ENCODE measurements around the gene RAB9A.
A peak's percentile ranks its signal among the peaks of the same experiment; 100 is the strongest.
"Not testable (repeated sequence)": the region's sequence is repeated elsewhere in the genome, so short reads cannot be mapped to it uniquely, and the experiment has no call there.

RAB9A gene

DNA sequence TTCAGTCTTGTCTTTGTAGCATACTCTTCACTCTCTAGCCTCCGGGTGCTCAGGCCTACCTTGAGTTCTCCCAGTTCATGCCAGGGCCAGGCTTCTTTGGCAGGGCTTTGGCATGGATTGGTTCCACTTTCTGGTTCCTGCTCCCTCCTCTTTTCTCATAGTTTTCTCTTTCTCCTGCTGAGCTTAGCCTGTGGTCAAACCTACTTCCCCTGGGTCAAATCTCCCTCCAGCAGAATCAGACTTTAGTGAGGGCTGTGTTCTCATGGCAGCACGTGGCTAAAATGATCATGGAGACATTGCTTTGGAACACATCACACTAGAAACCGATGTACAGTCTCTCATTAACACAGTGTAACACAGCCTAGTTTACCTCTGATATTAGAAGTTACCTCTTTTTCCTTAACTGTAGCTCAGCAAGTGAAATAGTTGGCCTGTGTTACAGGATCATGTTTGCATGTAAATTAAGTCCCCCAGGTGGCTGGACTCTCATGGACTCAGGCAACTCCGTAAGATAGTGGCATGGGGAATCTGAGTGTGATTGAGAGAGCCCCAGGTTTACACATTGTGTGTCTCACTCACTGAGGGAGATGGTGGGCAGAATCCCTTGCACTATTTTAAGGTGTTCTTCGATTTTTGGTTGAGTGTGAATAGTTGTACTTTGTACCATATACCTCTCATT is 13.3 kb downstream of the RAB9A start:
- DNase-seq (ENCODE audit: low read depth) = no peak

DNA sequence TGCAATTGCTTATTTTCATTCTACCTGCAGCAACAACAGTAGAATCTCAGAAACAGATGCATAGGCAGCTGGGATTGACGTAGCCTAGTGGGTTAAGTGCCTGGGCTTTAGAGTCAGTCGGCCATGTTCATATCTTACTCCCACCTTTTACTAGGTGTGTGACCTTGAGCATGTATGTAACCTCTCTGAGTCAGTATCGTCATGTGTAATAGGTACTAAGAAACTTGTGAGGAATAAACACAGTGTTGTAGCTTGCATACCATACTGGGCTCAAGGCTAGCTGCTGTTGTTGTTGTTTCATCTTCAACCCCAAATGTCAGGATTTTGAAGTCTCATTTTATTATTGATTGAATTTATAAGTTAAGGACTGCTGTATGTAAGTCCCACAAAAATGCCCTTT is 14.2 kb downstream of the RAB9A start:
- no peak for DNase-seq (ENCODE audit: low read depth)

DNA sequence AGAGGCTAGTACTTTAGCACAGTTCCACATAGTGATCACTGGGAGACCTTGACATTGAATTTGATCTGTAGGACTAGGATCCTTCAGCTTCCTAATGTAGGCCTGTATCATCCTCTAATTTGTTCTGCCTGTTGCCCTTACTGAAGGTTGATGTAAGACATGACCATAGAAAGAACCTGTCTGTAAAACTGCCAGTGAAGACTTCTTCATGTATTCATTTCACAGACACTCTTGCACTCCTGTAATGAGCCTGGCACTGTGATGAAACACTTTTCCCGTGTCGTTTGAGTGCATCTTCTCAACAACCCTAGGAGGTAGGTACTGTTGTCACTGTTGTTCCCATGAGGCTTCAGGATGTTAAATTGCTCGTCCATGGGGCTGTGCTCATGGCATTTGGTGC is 14.7 kb downstream of the RAB9A start:
- DNase-seq (ENCODE audit: low read depth) = no peak

DNA sequence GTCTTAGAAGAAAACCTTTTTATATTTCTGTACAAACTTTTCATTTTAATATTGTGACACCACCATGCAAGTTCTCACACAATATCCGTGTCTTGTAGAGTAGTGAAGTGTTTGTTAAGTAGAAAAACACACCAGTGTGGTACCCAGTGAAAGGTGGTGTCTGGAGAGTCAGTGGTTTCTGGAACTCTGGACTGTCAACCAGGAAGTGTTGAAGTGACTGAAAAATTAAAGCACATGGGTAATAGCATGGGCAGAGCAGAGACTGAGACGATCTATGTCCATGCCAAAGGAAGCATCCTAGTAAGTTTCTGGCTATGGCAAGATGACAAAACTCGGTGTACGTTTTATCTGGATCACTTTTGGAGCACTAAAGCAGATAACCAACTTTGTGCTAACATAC is 22.2 kb downstream of the RAB9A start:
- DNase-seq (ENCODE audit: low read depth) = no peak

DNA sequence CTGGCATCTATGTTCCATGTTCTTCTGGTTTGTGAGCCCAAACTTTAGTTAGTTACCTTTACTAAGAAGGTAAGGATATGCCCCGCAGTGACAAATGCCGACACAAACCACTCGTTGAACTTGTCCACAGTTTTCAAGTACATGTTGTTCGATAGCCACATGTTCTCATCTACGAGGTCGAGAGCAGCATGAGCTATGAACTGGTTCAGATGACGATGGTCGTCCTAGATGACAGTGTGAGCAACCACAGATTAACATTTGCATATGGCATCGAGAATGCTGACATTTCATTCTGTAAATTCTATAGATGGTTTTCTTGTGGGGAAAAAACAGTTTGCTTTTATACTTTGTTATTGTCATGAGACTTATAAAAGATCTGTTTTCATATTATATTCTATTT is 27.5 kb downstream of the RAB9A start:
- DNase-seq (ENCODE audit: low read depth) = no peak

DNA sequence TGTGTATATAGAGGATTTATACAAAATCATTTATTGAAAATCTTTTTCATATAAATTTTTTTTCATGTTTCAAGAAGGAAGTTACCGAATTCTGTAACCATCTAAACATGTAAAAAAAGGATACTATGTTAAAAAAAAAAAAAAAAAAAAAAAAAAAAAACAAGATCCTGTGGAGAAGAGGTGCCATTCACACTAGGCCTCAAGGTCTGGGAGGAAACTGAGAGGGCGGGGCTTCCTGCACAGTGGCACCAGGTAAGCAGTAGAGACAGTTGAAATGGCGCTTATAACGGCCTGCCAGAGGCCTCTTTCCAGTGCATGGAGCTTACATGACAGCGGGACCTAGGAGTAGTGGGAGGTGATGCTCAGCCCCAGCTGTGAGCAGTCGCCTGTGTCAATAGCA is 28.0 kb downstream of the RAB9A start:
- no peak for DNase-seq (ENCODE audit: low read depth)

DNA sequence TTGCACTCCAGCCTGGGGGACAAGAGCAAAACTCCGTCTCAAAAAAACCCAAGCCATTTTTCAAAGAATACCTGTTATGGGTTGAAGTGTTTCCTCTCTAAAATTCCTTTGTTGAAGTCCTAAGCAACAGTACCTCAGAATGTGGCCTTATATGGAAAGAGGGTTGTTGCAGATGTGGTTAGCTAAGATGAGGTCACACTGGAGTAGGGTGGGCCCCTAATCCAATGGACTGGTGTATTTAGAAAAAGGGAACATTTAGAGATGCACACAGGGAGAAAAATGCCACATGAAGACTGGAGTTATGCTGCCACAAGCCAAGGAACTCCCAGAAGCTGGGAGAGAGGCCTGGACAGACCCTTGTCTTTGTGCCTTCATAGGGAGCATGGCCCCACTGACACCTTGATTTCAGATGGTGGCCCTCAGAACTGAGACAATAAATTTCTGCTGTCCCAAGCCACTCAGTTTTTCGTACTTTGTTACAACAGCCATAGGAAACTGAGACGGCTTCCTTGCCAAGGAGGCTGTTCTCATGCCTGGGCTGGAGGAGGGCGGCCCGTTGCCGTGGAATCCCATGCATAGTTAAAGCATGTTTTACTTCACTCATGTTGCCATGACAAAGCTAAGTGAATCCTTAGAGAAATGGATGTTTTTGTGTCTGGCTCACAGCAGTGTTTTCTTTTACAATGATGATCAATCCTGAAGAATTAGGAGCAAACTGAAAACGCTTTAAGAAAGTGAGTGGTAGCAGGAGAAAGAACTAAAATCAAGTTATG is 29.0 kb downstream of the RAB9A start:
- no peak for DNase-seq (ENCODE audit: low read depth)

DNA sequence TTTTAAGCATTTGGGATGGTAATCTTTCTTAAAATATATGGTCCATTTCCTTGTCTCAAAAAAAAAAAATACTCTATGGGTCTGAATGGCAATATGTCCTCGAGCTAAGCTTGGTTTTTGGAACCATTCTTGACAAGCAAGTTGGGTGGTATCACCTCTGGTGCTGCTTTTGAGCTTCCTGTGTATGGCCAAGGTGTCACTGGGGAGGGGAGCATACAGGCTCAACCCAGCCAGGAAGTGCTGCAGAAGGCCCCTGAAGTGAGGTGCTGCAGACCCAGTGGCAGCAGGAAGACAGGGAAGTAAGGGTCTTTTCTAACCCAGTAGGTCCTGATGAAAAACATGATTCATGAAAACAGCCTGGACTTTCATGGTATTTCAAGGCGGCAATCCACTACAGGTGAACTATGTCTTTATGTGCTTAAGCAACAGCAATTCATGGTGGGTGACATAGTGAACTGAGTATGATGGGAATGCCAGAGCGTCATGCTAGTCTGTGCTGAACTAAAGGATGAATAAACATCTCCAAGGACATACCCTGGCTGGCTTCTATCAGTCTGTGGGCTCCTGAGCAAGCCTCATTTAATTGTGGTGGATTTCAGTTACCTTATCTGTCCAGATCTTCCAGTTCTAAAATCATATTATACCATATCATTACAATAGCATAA is 30.4 kb downstream of the RAB9A start:
- no peak for DNase-seq (ENCODE audit: low read depth)

DNA sequence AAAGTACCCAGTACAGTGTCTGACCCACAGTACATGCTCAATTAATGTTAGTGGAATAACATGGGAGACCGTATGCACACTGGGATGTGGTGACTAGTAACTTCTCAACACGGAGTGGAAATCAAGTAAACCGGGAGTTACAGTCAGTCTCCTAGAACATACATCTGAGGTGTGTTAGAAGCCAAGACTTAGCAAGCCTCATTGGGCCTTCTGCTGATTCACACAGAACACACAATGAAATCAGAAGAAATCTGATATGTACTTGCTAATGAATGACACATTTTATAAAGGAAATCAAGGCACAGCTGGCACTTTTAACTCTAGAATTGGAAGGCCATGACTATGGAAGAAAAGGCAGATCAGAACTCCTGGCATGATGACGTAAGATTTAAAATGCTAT is 32.4 kb downstream of the RAB9A start:
- no peak for DNase-seq (ENCODE audit: low read depth)

DNA sequence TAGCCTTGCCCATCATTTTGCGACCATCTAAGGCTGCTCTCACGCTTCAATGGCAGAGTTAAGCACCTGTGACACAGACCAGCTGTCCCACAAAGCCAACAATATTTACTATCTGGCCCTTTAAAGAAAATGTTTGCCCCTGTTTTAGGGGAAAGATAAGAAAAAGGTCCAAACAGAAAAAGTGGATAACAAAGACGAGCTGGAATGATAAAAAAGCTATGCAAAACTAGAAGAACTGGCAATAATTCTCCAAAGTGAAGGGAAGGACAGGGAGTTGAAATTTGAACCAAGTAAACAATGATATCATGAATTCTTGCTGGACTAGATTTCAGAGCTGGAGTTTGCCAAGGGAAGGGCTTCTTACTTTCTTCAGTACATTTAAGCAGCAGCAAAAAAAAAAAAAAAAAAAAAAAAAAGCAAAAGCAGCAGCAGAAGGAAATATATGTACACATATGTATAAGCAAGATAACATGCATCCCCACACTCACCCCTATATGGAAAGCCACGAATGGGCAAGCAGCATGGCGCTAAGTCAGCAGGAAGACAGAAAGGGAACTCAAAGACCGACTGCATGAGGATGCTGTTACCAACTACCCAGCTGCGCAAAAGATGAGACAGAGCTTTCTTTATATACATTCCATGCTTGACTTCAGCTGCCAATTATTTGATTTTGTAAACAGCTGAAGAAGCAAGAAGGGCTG is 33.0 kb downstream of the RAB9A start:
- no peak for DNase-seq (ENCODE audit: low read depth)

DNA sequence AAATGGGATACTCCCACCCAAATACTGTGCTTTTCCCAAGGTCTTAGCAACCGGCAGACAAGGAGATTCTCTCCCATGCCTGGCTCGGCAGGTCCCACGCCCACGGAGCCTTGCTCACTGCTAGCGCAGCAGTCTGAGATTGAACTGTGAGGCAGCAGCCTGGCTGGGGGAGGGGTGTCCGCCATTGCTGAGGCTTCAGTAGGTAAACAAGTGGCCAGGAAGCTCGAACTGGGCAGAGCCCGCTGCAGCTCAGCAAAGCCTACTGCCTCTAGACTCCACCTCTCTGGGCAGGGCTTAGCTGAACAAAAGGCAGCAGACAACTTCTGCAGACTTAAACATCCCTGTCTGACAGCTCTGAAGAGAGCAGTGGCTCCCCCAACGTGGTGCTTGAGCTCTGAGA is 36.0 kb downstream of the RAB9A start:
- not testable (repeated sequence) for DNase-seq (ENCODE audit: low read depth)

DNA sequence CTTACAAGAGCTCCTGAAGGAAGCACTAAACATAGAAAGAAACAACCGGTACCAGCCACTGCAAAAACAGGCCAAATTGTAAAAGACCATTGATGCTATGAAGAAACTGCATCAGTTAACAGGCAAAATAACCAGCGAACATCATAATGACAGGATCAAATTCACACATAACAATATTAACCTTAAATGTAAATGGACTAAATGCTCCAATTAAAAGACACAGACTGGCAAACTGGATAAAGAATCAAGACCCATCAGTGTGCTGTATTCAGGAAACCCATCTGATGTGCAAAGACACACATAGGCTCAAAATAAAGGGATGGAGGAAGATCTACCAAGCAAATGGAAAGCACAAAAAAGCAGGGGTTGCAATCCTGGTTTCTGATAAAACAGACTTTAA is 37.7 kb downstream of the RAB9A start:
- not testable (repeated sequence) for DNase-seq (ENCODE audit: low read depth)

DNA sequence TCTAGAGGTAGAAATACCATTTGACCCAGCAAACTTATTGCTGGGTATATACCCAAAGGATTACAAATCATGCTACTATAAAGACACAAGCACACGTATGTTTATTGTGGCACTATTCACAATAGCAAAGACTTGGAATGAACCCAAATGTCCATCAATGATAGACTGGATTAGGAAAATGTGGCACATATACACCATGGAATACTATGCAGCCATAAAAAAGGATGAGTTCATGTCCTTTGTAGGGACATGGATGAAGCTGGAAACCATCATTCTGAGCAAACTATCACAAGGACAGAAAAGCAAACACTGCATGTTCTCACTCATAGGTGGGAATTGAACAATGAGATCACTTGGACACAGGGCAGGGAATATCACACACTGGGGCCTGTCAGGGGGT is 41.6 kb downstream of the RAB9A start:
- DNase-seq (ENCODE audit: low read depth) = not testable (repeated sequence)

DNA sequence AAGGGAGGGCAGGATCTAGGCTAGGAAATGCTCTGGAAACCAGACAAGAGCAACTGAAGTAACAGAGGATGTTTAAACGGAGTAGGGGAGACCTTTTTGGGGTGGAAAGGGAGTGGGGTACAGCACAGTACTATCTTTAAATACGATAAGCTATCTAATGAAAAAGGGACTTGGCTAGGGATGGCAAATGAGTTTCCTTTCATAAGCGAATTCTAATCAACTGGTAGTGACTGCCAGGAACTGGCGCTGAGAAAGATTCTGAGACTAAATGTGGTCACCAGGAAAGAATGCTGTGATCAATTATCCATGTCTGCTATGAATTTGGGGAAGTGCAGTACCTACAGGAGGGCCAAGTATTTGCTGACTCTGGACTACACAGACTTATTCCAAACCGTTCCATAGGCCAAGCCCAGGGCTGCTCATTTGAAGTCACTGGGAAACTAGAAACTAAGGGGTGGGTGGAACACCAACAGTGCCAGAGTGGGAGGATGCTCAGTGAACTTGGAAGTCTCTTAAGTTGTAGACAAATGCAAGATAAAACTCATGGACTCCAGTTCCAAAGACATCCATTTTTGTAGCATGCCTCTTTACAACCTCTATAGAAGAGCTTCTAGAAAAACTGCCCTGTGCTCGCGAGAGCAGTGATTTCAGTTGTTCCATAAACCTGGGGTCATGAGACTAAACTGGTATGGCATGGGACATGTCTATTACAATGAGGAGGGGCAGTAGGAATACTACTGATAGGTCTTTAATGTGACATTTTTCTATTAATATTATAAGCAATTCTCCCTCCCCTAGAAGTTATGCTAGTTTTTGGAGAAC is 43.5 kb downstream of the RAB9A start:
- DNase-seq (ENCODE audit: low read depth) = no peak

DNA sequence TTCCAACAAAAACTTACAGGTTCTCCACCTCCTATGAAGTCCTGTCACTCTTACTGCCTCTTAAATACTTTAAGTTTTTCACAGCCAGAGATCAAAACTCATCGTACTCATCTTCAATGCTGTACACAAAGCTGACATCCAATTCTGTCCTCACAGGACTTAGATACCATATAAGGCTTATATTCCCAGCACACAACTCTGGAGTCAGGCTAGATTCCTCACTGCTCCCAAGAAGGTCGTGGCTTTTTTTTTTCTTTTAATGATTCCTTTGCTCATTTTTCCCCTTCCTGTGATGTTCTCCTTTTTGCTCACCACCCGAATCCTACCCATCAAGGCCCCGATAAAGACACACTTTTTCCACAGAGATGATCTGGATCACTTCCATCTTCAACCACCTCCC is 44.6 kb downstream of the RAB9A start:
- DNase-seq (ENCODE audit: low read depth) = no peak

DNA sequence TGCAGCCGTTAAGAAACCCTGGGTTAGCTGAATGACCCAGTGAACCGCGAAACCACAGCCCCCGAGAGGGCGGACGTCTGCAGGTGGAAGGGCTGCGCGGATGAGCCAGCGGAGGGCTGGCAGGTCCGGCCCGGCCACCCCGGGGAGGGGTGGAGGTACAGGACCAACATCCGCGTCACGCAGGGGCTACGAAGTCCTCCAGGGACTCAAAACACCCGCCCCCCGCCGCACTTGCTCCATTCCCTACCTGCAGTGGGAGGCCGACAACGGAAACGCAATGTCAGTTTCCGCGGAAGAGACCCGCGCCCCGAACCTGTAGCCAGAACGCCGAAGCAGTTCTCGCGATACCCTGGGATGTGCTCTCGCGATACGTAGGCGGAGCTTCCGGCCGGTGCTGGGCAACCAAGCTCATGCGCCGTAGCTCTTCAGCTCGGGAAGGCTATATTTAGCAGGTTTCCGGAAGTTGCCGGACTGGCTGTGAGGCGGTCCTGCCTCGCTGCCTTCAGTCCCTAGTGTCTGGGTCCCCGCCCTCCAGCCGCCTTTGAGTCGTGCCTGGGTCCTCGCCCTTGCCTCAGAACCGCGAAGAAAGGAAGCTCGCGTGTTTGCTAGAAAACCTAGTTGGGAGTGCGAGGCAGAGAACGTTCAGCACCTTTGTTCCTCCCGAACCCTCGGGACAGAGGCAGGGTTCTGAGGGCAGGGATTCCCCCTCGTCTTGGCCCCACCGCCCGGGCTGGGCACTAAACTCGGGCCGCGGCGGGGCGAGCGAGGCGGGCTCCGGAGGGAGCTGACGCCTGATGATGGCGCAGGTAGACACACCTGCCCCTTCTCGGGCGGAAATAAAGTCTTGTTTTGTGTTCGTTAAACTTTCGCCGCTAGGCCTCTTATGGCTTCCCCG is 45.6 kb downstream of the RAB9A start, which contains the start of the genes OFD1 and TRAPPC2:
OFD1 (plus strand) TSS at position 471 of the 895 bp plus-strand sequence; CDS start at position 795, 324 bp downstream.
TRAPPC2 (minus strand) TSS at position 343 of the 895 bp plus-strand sequence. CDS start 14,657 bp downstream, outside the sequence.
- peak; percentile 67 for DNase-seq (ENCODE audit: low read depth)

DNA sequence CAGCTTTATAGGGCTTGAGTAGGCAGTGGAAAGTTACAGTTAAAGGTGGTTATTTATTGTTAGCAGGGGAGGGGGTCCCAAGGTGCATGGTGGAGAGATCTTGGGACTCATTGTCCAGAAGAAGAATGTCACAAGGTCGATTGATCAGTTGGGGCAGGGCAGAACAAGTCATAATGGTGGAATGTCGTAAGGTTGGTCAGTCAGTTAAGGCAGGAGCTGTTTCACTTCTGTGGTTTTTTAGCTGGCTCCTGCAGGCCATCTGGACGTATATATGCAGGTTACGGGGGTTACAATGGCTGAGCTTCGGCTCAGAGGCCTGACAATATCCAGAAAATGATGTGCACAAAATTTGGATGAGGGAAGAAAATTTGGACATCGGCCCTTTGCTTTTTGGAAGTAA is 52.8 kb downstream of the RAB9A start:
- no peak for DNase-seq (ENCODE audit: low read depth)

DNA sequence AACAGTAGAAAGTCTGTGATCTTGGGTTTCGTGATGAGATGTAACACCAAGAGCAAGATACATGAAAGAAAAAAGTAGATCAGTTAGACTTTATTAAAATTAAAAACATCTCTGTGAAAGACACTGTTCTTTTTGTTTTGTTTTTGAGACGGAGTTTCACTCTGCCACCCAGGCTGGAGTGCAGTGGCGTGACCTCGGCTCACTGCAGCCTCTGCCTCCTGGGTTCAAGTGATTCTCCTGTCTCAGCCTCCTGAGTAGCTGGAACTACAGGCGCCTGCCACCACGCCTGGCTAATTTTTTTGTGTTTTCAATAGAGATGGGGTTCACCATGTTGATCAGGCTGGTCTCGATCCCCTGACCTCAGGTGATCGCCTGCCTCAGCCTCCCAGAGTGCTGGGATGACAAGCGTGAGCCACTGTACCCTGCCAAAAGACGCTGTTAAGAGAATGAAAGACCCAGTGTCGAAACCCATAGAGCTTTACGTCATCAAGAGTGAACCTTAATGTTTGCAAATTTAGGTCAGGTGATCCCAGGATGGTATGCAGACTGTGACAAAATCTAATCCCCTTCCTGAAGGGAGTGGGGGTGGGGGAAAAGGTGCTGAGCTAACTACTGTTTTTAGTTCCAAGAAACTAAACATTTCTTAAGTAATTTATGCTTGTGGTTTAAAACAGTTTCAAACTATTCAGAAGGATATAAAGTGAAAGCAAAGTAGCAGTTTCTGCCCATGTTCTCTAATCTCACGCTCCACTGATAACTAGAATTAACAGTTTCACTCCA is 53.7 kb downstream of the RAB9A start:
- no peak for DNase-seq (ENCODE audit: low read depth)

DNA sequence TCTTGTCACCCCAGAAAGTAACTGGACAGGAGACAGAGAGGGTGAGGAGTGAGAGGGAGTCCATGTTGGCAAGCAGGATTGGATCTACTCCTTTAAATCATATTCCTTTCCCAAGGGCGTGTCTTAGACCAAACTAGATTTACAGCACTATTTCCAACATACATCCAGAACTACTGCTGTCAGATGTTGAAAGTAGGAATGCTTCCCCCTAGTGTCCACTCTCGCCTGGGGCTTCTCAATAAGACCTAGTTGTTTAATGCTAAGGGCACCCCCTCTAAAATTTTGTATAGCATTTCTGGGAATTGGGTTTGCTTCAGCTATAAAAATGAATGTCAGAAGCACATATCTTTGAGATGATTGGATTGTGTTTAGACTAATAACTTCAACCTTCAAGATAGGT is 58.9 kb downstream of the RAB9A start:
- no peak for DNase-seq (ENCODE audit: low read depth)

DNA sequence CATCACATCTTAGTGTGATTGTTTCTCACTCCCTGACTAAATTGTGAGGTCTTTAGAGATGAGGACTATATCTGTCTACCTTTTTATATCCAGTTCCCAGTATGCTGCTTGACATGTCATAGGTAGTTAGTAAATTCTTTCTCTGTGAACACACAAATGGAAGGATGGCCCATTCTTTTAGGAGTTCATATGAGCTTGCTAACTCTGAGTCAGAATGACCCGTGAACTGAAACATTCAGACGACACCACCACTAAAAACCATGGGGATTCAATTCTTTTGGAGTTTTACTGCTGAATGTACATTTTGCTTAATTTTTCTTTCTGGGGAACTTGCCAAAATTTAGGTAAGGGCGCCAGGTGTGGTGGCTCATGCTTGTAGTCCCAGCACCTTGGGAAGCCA is 59.6 kb downstream of the RAB9A start:
- DNase-seq (ENCODE audit: low read depth) = no peak
